HepG2 (cell line): ENCODE data around the gene DCST2. TPM values are rescaled to one million over a fixed set of nuclear protein-coding genes. Genes with fewer than 3 reads are reported as not detected.

Source experiments
- ATF7 ChIP-seq, 2 experiments: fragments of 450-650 bp in 1 of 2; sonication (generic) in 1 of 2; formaldehyde crosslinking in 1 of 2; IDR thresholded peaks; 2 replicates each; pipeline versions ENCODE4 v1.4.0 to v1.6.1; 2016 to 2020; ENCODE audit warnings: antibody characterized with exemption in 1 of 2, mild to moderate bottlenecking in 1 of 2, missing genetic modification reagents in 1 of 2
- HDAC6 ChIP-seq: fragments of 200-600 bp; sonication (generic); IDR thresholded peaks from 2 replicates; pipeline ENCODE4 v1.7.0; 2017; ENCODE audit warnings: mild to moderate bottlenecking, antibody characterized with exemption, low read length, low read depth
- LCORL ChIP-seq, 2 experiments: fragments of 450-650 bp in 1 of 2; sonication (generic) in 1 of 2; formaldehyde crosslinking in 1 of 2; IDR thresholded peaks; 2 replicates each; pipeline versions ENCODE4 v1.5.0 to v1.6.1; 2017 to 2020; ENCODE audit warnings: antibody characterized with exemption in 1 of 2, missing genetic modification reagents in 1 of 2
- TARDBP ChIP-seq: sonication (generic); formaldehyde crosslinking; IDR thresholded peaks from 2 replicates; pipeline ENCODE4 v1.8.0; 2022; ENCODE audit warnings: mild to moderate bottlenecking, missing genetic modification reagents
- TSC22D2 ChIP-seq: sonication (generic); formaldehyde crosslinking; IDR thresholded peaks from 2 replicates; pipeline ENCODE4 v1.5.1; 2020; ENCODE audit warnings: missing genetic modification reagents, mild to moderate bottlenecking, borderline replicate concordance
- ZMAT3 ChIP-seq: sonication (generic); formaldehyde crosslinking; conservative IDR thresholded peaks from 2 replicates; pipeline ENCODE4 v1.7.0; 2021; ENCODE audit warnings: missing genetic modification reagents
- ZNF136 ChIP-seq: sonication (generic); formaldehyde crosslinking; IDR thresholded peaks from 2 replicates; pipeline ENCODE4 v1.8.1; 2022; ENCODE audit warnings: low read depth, mild to moderate bottlenecking, moderate library complexity, missing genetic modification reagents
- ZNF768 ChIP-seq: sonication (generic); formaldehyde crosslinking; IDR thresholded peaks from 2 replicates; pipeline ENCODE4 v1.4.0; 2020; ENCODE audit warnings: missing genetic modification reagents
- polyA plus RNA-seq, 8 experiments: library from polyadenylated mRNA; depleted of rRNA in 3 of 8; stranded (reverse) in 7 of 8; unstranded in 1 of 8; fragments of >200 nt; fragmentation: Illumina TruSeq in 4 of 8; extraction: Trizol in 4 of 8; gene quantifications; 2 replicates each; pipeline versions ENCODE4 v1.2.1 to v1.2.3, GENCODE V29; 2011 to 2016; ENCODE audit warnings: low read depth in 4 of 8, missing spikeins in 1 of 8, mixed read lengths in 1 of 8; ENCODE audit not compliant: insufficient read depth in 1 of 8
- total RNA-seq, 5 experiments: library from RNA; depleted of rRNA; stranded (reverse); fragments of >200 nt; fragmentation: Illumina TruSeq; extraction: Trizol; gene quantifications; 2 replicates each; pipeline ENCODE4 v1.2.3, GENCODE V29; 2016; ENCODE audit warnings: low read depth in 1 of 5
- TF ChIP-seq, protein P1 (sequence below): sonication (generic); formaldehyde crosslinking; IDR thresholded peaks from 2 replicates; pipeline ENCODE4 v1.5.0; 2020; ENCODE audit warnings: mild to moderate bottlenecking, missing genetic modification reagents, borderline replicate concordance
- TF ChIP-seq, protein P2 (sequence below), 2 experiments: IDR thresholded peaks; 2 replicates each; pipeline ENCODE4 v1.6.1; 2011 to 2012; ENCODE audit warnings: low read length in 2 of 2, borderline replicate concordance in 1 of 2, low read depth in 1 of 2, mild to moderate bottlenecking in 1 of 2, moderate library complexity in 1 of 2
- TF ChIP-seq, protein P3 (sequence below): sonication (generic); formaldehyde crosslinking; IDR thresholded peaks from 2 replicates; pipeline ENCODE4 v1.5.1; 2020; ENCODE audit warnings: missing genetic modification reagents, mild to moderate bottlenecking, borderline replicate concordance

Gene DCST2
- total and polyA plus RNA-seq, 2 of the 13 experiments (the other 11 are each of a cell fraction or from before 2014, with no cell fraction given), result 0.74 TPM; not detected in 1

DNA sequence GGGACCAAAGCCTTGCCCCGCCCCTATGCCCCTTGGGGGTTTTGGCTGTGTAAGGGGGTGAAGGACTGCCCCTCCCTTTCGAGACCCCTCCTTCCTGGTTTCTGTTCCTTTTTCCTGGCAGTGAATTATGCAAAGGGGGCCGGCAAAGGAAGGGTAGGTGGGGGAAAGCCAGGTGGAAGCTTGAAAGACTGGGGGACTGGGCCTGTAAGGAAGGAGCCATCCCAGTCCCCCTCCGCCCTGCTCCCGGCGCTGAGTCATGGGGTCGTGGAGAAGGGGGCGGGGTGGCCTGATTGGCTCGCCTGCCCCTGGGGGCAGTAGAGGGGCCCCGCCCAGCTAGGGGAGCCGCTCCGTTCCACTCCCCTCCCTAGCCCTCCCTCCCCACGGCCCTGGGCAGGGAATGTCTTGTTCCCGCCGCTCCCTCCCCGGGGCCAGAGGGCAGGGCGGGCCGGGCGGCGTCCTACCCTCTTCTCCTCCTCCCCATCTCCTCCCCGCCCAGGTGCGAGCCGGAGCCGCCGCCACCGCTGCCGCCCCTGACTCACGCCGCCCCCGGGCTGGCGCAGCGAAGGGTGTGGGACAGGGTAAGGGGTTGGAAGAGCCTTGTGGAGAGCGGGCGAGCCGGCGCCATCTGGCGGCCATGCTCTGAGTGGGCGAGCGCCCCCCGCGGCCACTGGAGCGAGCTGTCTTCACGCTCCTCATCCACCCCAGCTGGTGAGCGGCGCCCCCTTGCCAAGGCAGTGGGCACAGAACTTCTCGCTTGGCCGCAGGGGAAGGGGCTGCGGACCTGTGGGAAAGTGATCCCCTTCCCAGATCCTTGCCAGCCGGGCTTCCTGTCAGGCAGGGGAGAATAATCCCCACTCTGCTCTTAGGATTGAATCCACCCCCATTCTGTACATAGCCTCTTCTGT is 16.3 kb downstream of the DCST2 start (continued):
- TF ChIP-seq, protein P1, sequence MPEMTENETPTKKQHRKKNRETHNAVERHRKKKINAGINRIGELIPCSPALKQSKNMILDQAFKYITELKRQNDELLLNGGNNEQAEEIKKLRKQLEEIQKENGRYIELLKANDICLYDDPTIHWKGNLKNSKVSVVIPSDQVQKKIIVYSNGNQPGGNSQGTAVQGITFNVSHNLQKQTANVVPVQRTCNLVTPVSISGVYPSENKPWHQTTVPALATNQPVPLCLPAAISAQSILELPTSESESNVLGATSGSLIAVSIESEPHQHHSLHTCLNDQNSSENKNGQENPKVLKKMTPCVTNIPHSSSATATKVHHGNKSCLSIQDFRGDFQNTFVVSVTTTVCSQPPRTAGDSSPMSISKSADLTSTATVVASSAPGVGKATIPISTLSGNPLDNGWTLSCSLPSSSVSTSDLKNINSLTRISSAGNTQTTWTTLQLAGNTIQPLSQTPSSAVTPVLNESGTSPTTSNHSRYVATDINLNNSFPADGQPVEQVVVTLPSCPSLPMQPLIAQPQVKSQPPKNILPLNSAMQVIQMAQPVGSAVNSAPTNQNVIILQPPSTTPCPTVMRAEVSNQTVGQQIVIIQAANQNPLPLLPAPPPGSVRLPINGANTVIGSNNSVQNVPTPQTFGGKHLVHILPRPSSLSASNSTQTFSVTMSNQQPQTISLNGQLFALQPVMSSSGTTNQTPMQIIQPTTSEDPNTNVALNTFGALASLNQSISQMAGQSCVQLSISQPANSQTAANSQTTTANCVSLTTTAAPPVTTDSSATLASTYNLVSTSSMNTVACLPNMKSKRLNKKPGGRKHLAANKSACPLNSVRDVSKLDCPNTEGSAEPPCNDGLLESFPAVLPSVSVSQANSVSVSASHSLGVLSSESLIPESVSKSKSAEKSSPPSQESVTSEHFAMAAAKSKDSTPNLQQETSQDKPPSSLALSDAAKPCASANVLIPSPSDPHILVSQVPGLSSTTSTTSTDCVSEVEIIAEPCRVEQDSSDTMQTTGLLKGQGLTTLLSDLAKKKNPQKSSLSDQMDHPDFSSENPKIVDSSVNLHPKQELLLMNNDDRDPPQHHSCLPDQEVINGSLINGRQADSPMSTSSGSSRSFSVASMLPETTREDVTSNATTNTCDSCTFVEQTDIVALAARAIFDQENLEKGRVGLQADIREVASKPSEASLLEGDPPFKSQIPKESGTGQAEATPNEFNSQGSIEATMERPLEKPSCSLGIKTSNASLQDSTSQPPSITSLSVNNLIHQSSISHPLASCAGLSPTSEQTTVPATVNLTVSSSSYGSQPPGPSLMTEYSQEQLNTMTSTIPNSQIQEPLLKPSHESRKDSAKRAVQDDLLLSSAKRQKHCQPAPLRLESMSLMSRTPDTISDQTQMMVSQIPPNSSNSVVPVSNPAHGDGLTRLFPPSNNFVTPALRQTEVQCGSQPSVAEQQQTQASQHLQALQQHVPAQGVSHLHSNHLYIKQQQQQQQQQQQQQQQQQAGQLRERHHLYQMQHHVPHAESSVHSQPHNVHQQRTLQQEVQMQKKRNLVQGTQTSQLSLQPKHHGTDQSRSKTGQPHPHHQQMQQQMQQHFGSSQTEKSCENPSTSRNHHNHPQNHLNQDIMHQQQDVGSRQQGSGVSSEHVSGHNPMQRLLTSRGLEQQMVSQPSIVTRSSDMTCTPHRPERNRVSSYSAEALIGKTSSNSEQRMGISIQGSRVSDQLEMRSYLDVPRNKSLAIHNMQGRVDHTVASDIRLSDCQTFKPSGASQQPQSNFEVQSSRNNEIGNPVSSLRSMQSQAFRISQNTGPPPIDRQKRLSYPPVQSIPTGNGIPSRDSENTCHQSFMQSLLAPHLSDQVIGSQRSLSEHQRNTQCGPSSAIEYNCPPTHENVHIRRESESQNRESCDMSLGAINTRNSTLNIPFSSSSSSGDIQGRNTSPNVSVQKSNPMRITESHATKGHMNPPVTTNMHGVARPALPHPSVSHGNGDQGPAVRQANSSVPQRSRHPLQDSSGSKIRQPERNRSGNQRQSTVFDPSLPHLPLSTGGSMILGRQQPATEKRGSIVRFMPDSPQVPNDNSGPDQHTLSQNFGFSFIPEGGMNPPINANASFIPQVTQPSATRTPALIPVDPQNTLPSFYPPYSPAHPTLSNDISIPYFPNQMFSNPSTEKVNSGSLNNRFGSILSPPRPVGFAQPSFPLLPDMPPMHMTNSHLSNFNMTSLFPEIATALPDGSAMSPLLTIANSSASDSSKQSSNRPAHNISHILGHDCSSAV, result no peak
- peak; percentile 28; the same call in 1 of the 2 replicates for TF ChIP-seq TSC22D2 (CRISPR knock-in tag)
- no peak for TF ChIP-seq ATF7 (IDR thresholded peaks at IDR 0.05)
- TF ChIP-seq ATF7 (CRISPR knock-in tag; IDR thresholded peaks at IDR 0.05), result no peak; the same call in 1 of the 2 replicates
- peak; percentile 84; the same call in 1 of the 2 replicates for TF ChIP-seq ZNF136 (CRISPR knock-in tag)
- peak; percentile 63; the same call in 1 of the 2 replicates for TF ChIP-seq ZNF768 (CRISPR knock-in tag)
- TF ChIP-seq, protein P2, sequence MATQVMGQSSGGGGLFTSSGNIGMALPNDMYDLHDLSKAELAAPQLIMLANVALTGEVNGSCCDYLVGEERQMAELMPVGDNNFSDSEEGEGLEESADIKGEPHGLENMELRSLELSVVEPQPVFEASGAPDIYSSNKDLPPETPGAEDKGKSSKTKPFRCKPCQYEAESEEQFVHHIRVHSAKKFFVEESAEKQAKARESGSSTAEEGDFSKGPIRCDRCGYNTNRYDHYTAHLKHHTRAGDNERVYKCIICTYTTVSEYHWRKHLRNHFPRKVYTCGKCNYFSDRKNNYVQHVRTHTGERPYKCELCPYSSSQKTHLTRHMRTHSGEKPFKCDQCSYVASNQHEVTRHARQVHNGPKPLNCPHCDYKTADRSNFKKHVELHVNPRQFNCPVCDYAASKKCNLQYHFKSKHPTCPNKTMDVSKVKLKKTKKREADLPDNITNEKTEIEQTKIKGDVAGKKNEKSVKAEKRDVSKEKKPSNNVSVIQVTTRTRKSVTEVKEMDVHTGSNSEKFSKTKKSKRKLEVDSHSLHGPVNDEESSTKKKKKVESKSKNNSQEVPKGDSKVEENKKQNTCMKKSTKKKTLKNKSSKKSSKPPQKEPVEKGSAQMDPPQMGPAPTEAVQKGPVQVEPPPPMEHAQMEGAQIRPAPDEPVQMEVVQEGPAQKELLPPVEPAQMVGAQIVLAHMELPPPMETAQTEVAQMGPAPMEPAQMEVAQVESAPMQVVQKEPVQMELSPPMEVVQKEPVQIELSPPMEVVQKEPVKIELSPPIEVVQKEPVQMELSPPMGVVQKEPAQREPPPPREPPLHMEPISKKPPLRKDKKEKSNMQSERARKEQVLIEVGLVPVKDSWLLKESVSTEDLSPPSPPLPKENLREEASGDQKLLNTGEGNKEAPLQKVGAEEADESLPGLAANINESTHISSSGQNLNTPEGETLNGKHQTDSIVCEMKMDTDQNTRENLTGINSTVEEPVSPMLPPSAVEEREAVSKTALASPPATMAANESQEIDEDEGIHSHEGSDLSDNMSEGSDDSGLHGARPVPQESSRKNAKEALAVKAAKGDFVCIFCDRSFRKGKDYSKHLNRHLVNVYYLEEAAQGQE (IDR thresholded peaks at IDR 0.05; ENCODE audit: borderline replicate concordance in 1 of 2, low read depth in 1 of 2, low read length in 2 of 2), result no peak
- no peak for TF ChIP-seq HDAC6
- TF ChIP-seq TARDBP (CRISPR knock-in tag), result peak; percentile 85; the same call in 1 of the 2 replicates
- TF ChIP-seq, protein P3, sequence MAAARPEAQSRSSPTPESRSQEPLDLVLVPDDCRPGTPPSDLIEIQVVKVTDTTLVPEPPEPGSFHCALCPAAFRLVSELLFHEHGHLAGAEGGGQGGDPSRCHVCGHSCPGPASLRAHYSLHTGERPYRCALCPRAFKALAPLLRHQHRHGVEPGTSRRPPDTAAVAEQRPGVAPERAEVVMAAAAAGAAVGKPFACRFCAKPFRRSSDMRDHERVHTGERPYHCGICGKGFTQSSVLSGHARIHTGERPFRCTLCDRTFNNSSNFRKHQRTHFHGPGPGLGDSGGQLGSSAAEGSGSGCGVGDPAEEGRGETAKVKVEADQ, result peak; percentile 79; the same call in 1 of the 2 replicates
- TF ChIP-seq LCORL (IDR thresholded peaks at IDR 0.05), result no peak
- TF ChIP-seq LCORL (CRISPR knock-in tag; IDR thresholded peaks at IDR 0.05), result peak; percentile 93
- TF ChIP-seq ZMAT3 (CRISPR knock-in tag), result peak; percentile 84; the same call in 1 of the 2 replicates
